H9 (cell line): ENCODE measurements around the gene NCK1. TPM values are rescaled to one million over a fixed set of nuclear protein-coding genes. Genes with fewer than 3 reads are reported as not detected.

Experiments
- DNase-seq: peaks from one replicate; pipeline ENCODE4 v3.0.0-alpha.2; 2017
- H2AFZ ChIP-seq: one replicate; pipeline ENCODE4 v1.6.1; 2013; ENCODE audit warnings: mild to moderate bottlenecking, low read length, control low read depth, moderate library complexity
- H2AK5ac ChIP-seq: 2 replicates; pipeline ENCODE4 v1.6.1; 2013; ENCODE audit warnings: low read length, control low read depth, mixed read lengths; ENCODE audit not compliant: insufficient read length
- H2BK120ac ChIP-seq: one replicate; pipeline ENCODE4 v1.6.1; 2013; ENCODE audit warnings: low read depth, mild to moderate bottlenecking, low read length, control low read depth, inconsistent platforms; ENCODE audit not compliant: poor library complexity, severe bottlenecking
- H2BK12ac ChIP-seq: 2 replicates; pipeline ENCODE4 v1.6.1; 2013; ENCODE audit warnings: low read length, control low read depth, mixed read lengths, low read depth; ENCODE audit not compliant: insufficient read length
- H2BK15ac ChIP-seq: 2 replicates; pipeline ENCODE4 v1.6.1; 2013; ENCODE audit warnings: low read depth, low read length, control low read depth
- H2BK20ac ChIP-seq: one replicate; pipeline ENCODE4 v1.6.1; 2013; ENCODE audit warnings: low read depth, mild to moderate bottlenecking, low read length, control low read depth, inconsistent platforms; ENCODE audit not compliant: poor library complexity, severe bottlenecking
- H2BK5ac ChIP-seq: 2 replicates; pipeline ENCODE4 v1.6.1; 2013; ENCODE audit warnings: low read length, control low read depth, mixed read lengths; ENCODE audit not compliant: insufficient read length
- H3K14ac ChIP-seq: 2 replicates; pipeline ENCODE4 v1.6.1; 2013; ENCODE audit warnings: low read length, control low read depth; ENCODE audit not compliant: insufficient read depth
- H3K18ac ChIP-seq: 2 replicates; pipeline ENCODE4 v1.6.1; 2013; ENCODE audit warnings: low read depth, mild to moderate bottlenecking, mixed read lengths, low read length, control low read depth; ENCODE audit not compliant: insufficient read length
- H3K23ac ChIP-seq: 2 replicates; pipeline ENCODE4 v1.6.1; 2013; ENCODE audit warnings: low read length, control low read depth, mixed read lengths, low read depth; ENCODE audit not compliant: insufficient read length
- H3K23me2 ChIP-seq: 2 replicates; pipeline ENCODE4 v1.6.1; 2013; ENCODE audit warnings: low read depth, mild to moderate bottlenecking, mixed read lengths, low read length, control low read depth; ENCODE audit not compliant: insufficient read length, poor library complexity, severe bottlenecking
- H3K27ac ChIP-seq: 2 replicates; pipeline ENCODE4 v1.5.1; 2013; ENCODE audit warnings: low read length, control low read depth, mixed read lengths, low read depth; ENCODE audit not compliant: insufficient read length
- H3K27me3 ChIP-seq: 2 replicates; pipeline ENCODE4 v1.6.1; 2013; ENCODE audit warnings: low read length, control low read depth, inconsistent platforms; ENCODE audit not compliant: insufficient read depth
- H3K4ac ChIP-seq: 2 replicates; pipeline ENCODE4 v1.6.1; 2013; ENCODE audit warnings: low read depth, mild to moderate bottlenecking, control low read depth, inconsistent platforms, low read length, moderate library complexity
- H3K4me1 ChIP-seq: 2 replicates; pipeline ENCODE4 v1.6.1; 2013; ENCODE audit warnings: low read length, control low read depth, inconsistent platforms; ENCODE audit not compliant: insufficient read depth
- H3K4me2 ChIP-seq: 2 replicates; pipeline ENCODE4 v1.6.1; 2013; ENCODE audit warnings: low read length, control low read depth, mixed read lengths; ENCODE audit not compliant: insufficient read length, insufficient read depth
- H3K56ac ChIP-seq: 2 replicates; pipeline ENCODE4 v1.6.1; 2013; ENCODE audit warnings: low read depth, mild to moderate bottlenecking, mixed read lengths, low read length, control low read depth; ENCODE audit not compliant: insufficient read length
- H3K79me1 ChIP-seq: 2 replicates; pipeline ENCODE4 v1.6.1; 2013; ENCODE audit warnings: low read depth, mild to moderate bottlenecking, moderate library complexity, low read length, control low read depth, inconsistent platforms; ENCODE audit not compliant: insufficient read depth, poor library complexity, severe bottlenecking
- H3K79me2 ChIP-seq: 2 replicates; pipeline ENCODE4 v1.6.1; 2013; ENCODE audit warnings: low read length, control low read depth, inconsistent platforms; ENCODE audit not compliant: insufficient read depth
- H3K9ac ChIP-seq: 2 replicates; pipeline ENCODE4 v1.6.1; 2013; ENCODE audit warnings: low read length, control low read depth, mixed read lengths; ENCODE audit not compliant: insufficient read length; ENCODE audit errors: extremely low read depth
- H3K9me3 ChIP-seq: one replicate; pipeline ENCODE4 v1.6.1; 2013; ENCODE audit warnings: low read depth, low read length, inconsistent platforms; ENCODE audit not compliant: control insufficient read depth
- H3T11ph ChIP-seq: one replicate; pipeline ENCODE4 v1.6.1; 2013; ENCODE audit warnings: mild to moderate bottlenecking, low read length, control low read depth, inconsistent platforms
- H4K20me1 ChIP-seq: one replicate; pipeline ENCODE4 v1.6.1; 2013; ENCODE audit not compliant: control insufficient read depth, insufficient read length, insufficient read depth
- H4K5ac ChIP-seq: 2 replicates; pipeline ENCODE4 v1.6.1; 2013; ENCODE audit warnings: low read depth, mild to moderate bottlenecking, mixed read lengths, low read length, control low read depth; ENCODE audit not compliant: insufficient read length
- H4K8ac ChIP-seq: replicated peaks from 2 replicates; pipeline ENCODE4 v1.6.1; 2013; ENCODE audit warnings: low read length, control low read depth, mixed read lengths, low read depth; ENCODE audit not compliant: insufficient read length
- H4K91ac ChIP-seq: 2 replicates; pipeline ENCODE4 v1.6.1; 2013; ENCODE audit warnings: low read depth, mild to moderate bottlenecking, moderate library complexity, mixed read lengths, low read length, control low read depth; ENCODE audit not compliant: insufficient read length
- H3K27ac Mint-ChIP-seq, 3 experiments: 2 replicates in 2 of 3; 3 replicates in 1 of 3; pipeline ENCODE4 v1.8.0; 2020 to 2021; ENCODE audit warnings: mixed read lengths in 3 of 3, mild to moderate bottlenecking in 1 of 3, moderate library complexity in 1 of 3
- H3K27me3 Mint-ChIP-seq: 2 replicates; pipeline ENCODE4 v1.8.0; 2021; ENCODE audit warnings: low read depth, mild to moderate bottlenecking, moderate library complexity, mixed read lengths
- H3K36me3 Mint-ChIP-seq, 3 experiments: 2 replicates in 2 of 3; 3 replicates in 1 of 3; pipeline ENCODE4 v1.8.0; 2020 to 2021; ENCODE audit warnings: low read depth in 3 of 3, mixed read lengths in 3 of 3; ENCODE audit not compliant: insufficient read depth in 1 of 3
- H3K4me1 Mint-ChIP-seq, 2 experiments: 2 replicates each; pipeline ENCODE4 v1.8.0; 2020; ENCODE audit warnings: mixed read lengths in 2 of 2
- H3K4me3 Mint-ChIP-seq, 2 experiments: 2 replicates in 1 of 2; 3 replicates in 1 of 2; pipeline ENCODE4 v1.8.0; 2020 to 2021; ENCODE audit warnings: mild to moderate bottlenecking in 2 of 2, mixed read lengths in 2 of 2, moderate library complexity in 1 of 2
- H3K9me3 Mint-ChIP-seq, 2 experiments: 2 replicates in 1 of 2; 3 replicates in 1 of 2; pipeline ENCODE4 v1.8.0; 2020; ENCODE audit warnings: mild to moderate bottlenecking in 2 of 2, mixed read lengths in 2 of 2, moderate library complexity in 1 of 2
- CTCF ChIP-seq: fragments of 200-600 bp; sonication (generic); conservative IDR thresholded peaks from 3 replicates; pipeline ENCODE4 v1.8.0; 2021; ENCODE audit warnings: antibody characterized with exemption, mild to moderate bottlenecking
- WGBS: extraction: QIAGEN DNeasy Blood & Tissue Kit; methylation state at CpG from one replicate; pipeline ENCODE4 v1.1.7; 2013; ENCODE audit warnings: missing lambda C conversion rate, low lambda C conversion rate, mixed read lengths; ENCODE audit not compliant: insufficient read length; ENCODE audit errors: extremely low coverage; 5-methylcytosine and 5-hydroxymethylcytosine counted together
- total RNA-seq: library from RNA; stranded (reverse); gene quantifications from 2 replicates; pipeline ENCODE4 v1.2.1, GENCODE V29; 2021

The NCK1 gene
- total RNA-seq, 1 experiment from 2014 or later: 26.4 TPM

GRCh38 chr3:136925425-136926190 is 63.6 kb downstream of the NCK1 start:
- Histone ChIP-seq H3K9me3 (no peaks in the 10 kb centered on the region), H4K91ac (no peak overlapping the region), H2BK20ac (no peak overlapping the region), H2AFZ (no peak overlapping the region), H3K9ac (no peak overlapping the region), H4K8ac (no peak overlapping the region), H3K79me2 (no peaks in the 10 kb centered on the region), H2BK12ac (no peak overlapping the region), H3K4me2 (no peak overlapping the region), H3T11ph (no peak overlapping the region), H2BK120ac (no peak overlapping the region), H3K27ac (no peak overlapping the region), H3K79me1 (no peaks in the 10 kb centered on the region), H4K5ac (no peak overlapping the region), H3K23ac (no peak overlapping the region), H3K18ac (no peak overlapping the region), H4K20me1 (no peaks in the 10 kb centered on the region), H3K27me3 (no peaks in the 10 kb centered on the region), H2BK15ac (no peak overlapping the region), H2AK5ac (no peak overlapping the region), H3K4me1 (no peaks in the 10 kb centered on the region), H2BK5ac (no peak overlapping the region), H3K14ac (no peak overlapping the region), H3K56ac (no peak overlapping the region), H3K23me2 (no peaks in the 10 kb centered on the region), H3K4ac (no peak overlapping the region)
- no CpG with 5 or more reads among the region's 7 CpGs for WGBS
- no peak for DNase-seq
- no peaks in the 10 kb centered on the region for H3K9me3 Mint-ChIP-seq
- H3K36me3 Mint-ChIP-seq: peaks cover 6 to 17% (median 9%) of the 10 kb centered on the region in 3 experiments; a peak in 6 of 7 replicates
- no peak for TF ChIP-seq CTCF
- peaks cover 0 to 3% of the 10 kb centered on the region in 2 experiments; a peak in 1 of 4 replicates for H3K4me1 Mint-ChIP-seq
- H3K27ac Mint-ChIP-seq: no peak overlapping the region
- H3K27me3 Mint-ChIP-seq: no peaks in the 10 kb centered on the region
- no peak overlapping the region for H3K4me3 Mint-ChIP-seq
